WTC11 (cell line): ENCODE measurements around the gene COL6A3. TPM values are rescaled to one million over a fixed set of nuclear protein-coding genes. Genes with fewer than 3 reads are reported as not detected.

Experiments used
- ATAC-seq: fragments of 200-7000 bp; cut with Tn5 transposase; 2 replicates; pipeline ENCODE4 v1.10.0; 2021; ENCODE audit warnings: mild to moderate bottlenecking, moderate library complexity
- CTCF ChIA-PET: fragments of 300-600 bp; sonication (Branson Sonifier 250); formaldehyde crosslinking; loops from one replicate; lab custom pipeline; 2021; ENCODE audit warnings: antibody characterized with exemption; lab: Charles Lee
- POLR2A ChIA-PET: fragments of 350-600 bp; sonication (Branson Sonifier 250); formaldehyde crosslinking; loops from one replicate; lab custom pipeline; 2021; ENCODE audit warnings: antibody characterized with exemption; lab: Charles Lee
- DNase-seq: peaks from one replicate; pipeline ENCODE4 v3.0.0; 2021; ENCODE audit warnings: low spot score
- H3K27ac Mint-ChIP-seq: 2 replicates; pipeline ENCODE4 v1.8.0; 2021; ENCODE audit warnings: mixed read lengths
- H3K27me3 Mint-ChIP-seq: 2 replicates; pipeline ENCODE4 v1.8.0; 2021; ENCODE audit warnings: low read depth, mild to moderate bottlenecking, moderate library complexity, mixed read lengths
- H3K36me3 Mint-ChIP-seq: 2 replicates; pipeline ENCODE4 v1.8.0; 2021; ENCODE audit warnings: mixed read lengths
- H3K4me1 Mint-ChIP-seq: 2 replicates; pipeline ENCODE4 v1.8.0; 2022; ENCODE audit warnings: mixed read lengths
- H3K4me3 Mint-ChIP-seq: 2 replicates; pipeline ENCODE4 v1.8.0; 2021; ENCODE audit warnings: mild to moderate bottlenecking, moderate library complexity, mixed read lengths
- H3K9me3 Mint-ChIP-seq: 2 replicates; pipeline ENCODE4 v1.8.0; 2021; ENCODE audit warnings: mixed read lengths
- AFF4 ChIP-seq: sonication (generic); formaldehyde crosslinking; IDR thresholded peaks from 2 replicates; pipeline ENCODE4 v1.8.1; 2023; ENCODE audit warnings: mild to moderate bottlenecking, missing genetic modification reagents, borderline replicate concordance
- ATF6 ChIP-seq: sonication (generic); formaldehyde crosslinking; IDR thresholded peaks from 2 replicates; pipeline ENCODE4 v1.8.1; 2023; ENCODE audit warnings: mild to moderate bottlenecking, missing genetic modification reagents
- CREB1 ChIP-seq: sonication (generic); formaldehyde crosslinking; IDR thresholded peaks from 2 replicates; pipeline ENCODE4 v1.8.0; 2023; ENCODE audit warnings: mild to moderate bottlenecking, missing genetic modification reagents
- CTCF ChIP-seq: fragments of 200-600 bp; IDR thresholded peaks from 2 replicates; pipeline ENCODE4 v1.8.0; 2022; ENCODE audit warnings: antibody characterized with exemption
- ETV6 ChIP-seq: sonication (generic); formaldehyde crosslinking; IDR thresholded peaks from 2 replicates; pipeline ENCODE4 v1.8.1; 2022; ENCODE audit warnings: mild to moderate bottlenecking, missing genetic modification reagents
- FOXP1 ChIP-seq: sonication (generic); formaldehyde crosslinking; IDR thresholded peaks from 2 replicates; pipeline ENCODE4 v1.8.0; 2022; ENCODE audit warnings: missing genetic modification reagents, mild to moderate bottlenecking, moderate library complexity, borderline replicate concordance
- HMGXB4 ChIP-seq: sonication (generic); formaldehyde crosslinking; IDR thresholded peaks from 2 replicates; pipeline ENCODE4 v1.8.1; 2023; ENCODE audit warnings: mild to moderate bottlenecking, moderate library complexity, missing genetic modification reagents
- IRF2 ChIP-seq: sonication (generic); formaldehyde crosslinking; IDR thresholded peaks from 2 replicates; pipeline ENCODE4 v1.8.0; 2022; ENCODE audit warnings: low read depth, missing genetic modification reagents, borderline replicate concordance
- NFATC4 ChIP-seq: fragments of 250-450 bp; sonication (Bioruptor Pico); IDR thresholded peaks from 2 replicates; pipeline ENCODE4 v1.9.0; 2021; ENCODE audit warnings: mild to moderate bottlenecking
- RELA ChIP-seq: sonication (generic); formaldehyde crosslinking; IDR thresholded peaks from 2 replicates; pipeline ENCODE4 v1.8.1; 2022; ENCODE audit warnings: missing genetic modification reagents, mild to moderate bottlenecking, borderline replicate concordance
- TP53 ChIP-seq: sonication (generic); formaldehyde crosslinking; IDR thresholded peaks from 2 replicates; pipeline ENCODE4 v1.8.1; 2023; ENCODE audit warnings: mild to moderate bottlenecking, missing genetic modification reagents
- USF2 ChIP-seq: sonication (generic); formaldehyde crosslinking; IDR thresholded peaks from 2 replicates; pipeline ENCODE4 v1.8.1; 2023; ENCODE audit warnings: mild to moderate bottlenecking, missing genetic modification reagents, moderate library complexity
- ZBTB43 ChIP-seq: sonication (generic); formaldehyde crosslinking; IDR thresholded peaks from 2 replicates; pipeline ENCODE4 v1.8.1; 2023; ENCODE audit warnings: mild to moderate bottlenecking, missing genetic modification reagents
- ZMAT4 ChIP-seq: fragments of 250-450 bp; sonication (Bioruptor Pico); IDR thresholded peaks from 2 replicates; pipeline ENCODE4 v1.9.0; 2021; ENCODE audit warnings: mild to moderate bottlenecking
- ZNF138 ChIP-seq: sonication (generic); formaldehyde crosslinking; conservative IDR thresholded peaks from 2 replicates; pipeline ENCODE4 v1.8.1; 2022; ENCODE audit warnings: mild to moderate bottlenecking, moderate library complexity, missing genetic modification reagents
- ZNF423 ChIP-seq: fragments of 250-450 bp; sonication (Bioruptor Pico); IDR thresholded peaks from 2 replicates; pipeline ENCODE4 v2.1.2; 2022; ENCODE audit warnings: mild to moderate bottlenecking, moderate library complexity
- total RNA-seq: library from RNA; stranded (reverse); gene quantifications from 3 replicates; pipeline ENCODE4 v1.2.3, GENCODE V29; 2021

COL6A3 gene
- total RNA-seq, 1 experiment from 2014 or later = 2.6 TPM

- CTCF ChIA-PET = no interaction called here
- H3K27ac Mint-ChIP-seq = no peak overlapping the region
- peaks cover 5% of the 10 kb centered on the region for H3K27me3 Mint-ChIP-seq
- TF ChIP-seq USF2 (CRISPR knock-in tag) = no peak
- no peaks in the 10 kb centered on the region for H3K36me3 Mint-ChIP-seq
- DNase-seq (no peak), ATAC-seq (no peak)
- H3K4me3 Mint-ChIP-seq = no peak overlapping the region
- no peaks in the 10 kb centered on the region for H3K9me3 Mint-ChIP-seq
- POLR2A ChIA-PET = no interaction called here
- H3K4me1 Mint-ChIP-seq = peaks cover 16% of the 10 kb centered on the region
Measured at GRCh38 chr2:237348281-237348865, 65.6 kb downstream of the COL6A3 start.

- Mint-ChIP-seq H3K9me3 (no peaks in the 10 kb centered on the region), H3K4me1 (peaks cover 6% of the 10 kb centered on the region), H3K27ac (no peak overlapping the region), H3K4me3 (no peak overlapping the region), H3K36me3 (no peaks in the 10 kb centered on the region), H3K27me3 (no peaks in the 10 kb centered on the region)
- ChIA-PET CTCF (interaction anchor here (0.7 to 1.0 kb wide), 2 partner anchors 13 to 124 kb away, joined by 3 read pairs; no protein-coding TSS in a partner anchor), POLR2A (interaction anchor here (0.7 kb wide), 1 partner anchor 13 kb away, joined by 3 read pairs; no protein-coding TSS in a partner anchor)
- DNase-seq (no peak), ATAC-seq (no peak)
- no peak for TF ChIP-seq IRF2 (CRISPR knock-in tag)
- TF ChIP-seq CREB1 (CRISPR knock-in tag) = no peak
- TF ChIP-seq TP53 (CRISPR knock-in tag) = no peak
- no peak for TF ChIP-seq ZNF423
- no peak for TF ChIP-seq RELA (CRISPR knock-in tag)
- no peak for TF ChIP-seq HMGXB4 (CRISPR knock-in tag)
- TF ChIP-seq AFF4 (CRISPR knock-in tag) = no peak
- TF ChIP-seq ATF6 = no peak
Measured at GRCh38 chr2:237345891-237346640, 67.9 kb downstream of the COL6A3 start.

- H3K4me3 Mint-ChIP-seq = no peak overlapping the region
- H3K4me1 Mint-ChIP-seq = peaks cover 2% of the 10 kb centered on the region; the same call in 1 of the 2 replicates
- no peak for ATAC-seq
- H3K27ac Mint-ChIP-seq = no peak overlapping the region
- POLR2A ChIA-PET = interaction anchor here (0.7 kb wide), 1 partner anchor 14 kb away, joined by 3 read pairs; no protein-coding TSS in a partner anchor
- H3K36me3 Mint-ChIP-seq = no peaks in the 10 kb centered on the region
- CTCF ChIA-PET = interaction anchor here (0.7 kb wide), 1 partner anchor 14 kb away, joined by 3 read pairs; no protein-coding TSS in a partner anchor
- H3K27me3 Mint-ChIP-seq = no peaks in the 10 kb centered on the region
- no peak for DNase-seq
- no peaks in the 10 kb centered on the region for H3K9me3 Mint-ChIP-seq
- TF ChIP-seq ZMAT4 (CRISPR knock-in tag) (no peak), FOXP1 (no peak), ZNF423 (no peak), CTCF (no peak), ZNF138 (no peak), ZBTB43 (CRISPR knock-in tag) (no peak), ETV6 (CRISPR knock-in tag) (no peak), NFATC4 (CRISPR knock-in tag) (no peak)
Measured at GRCh38 chr2:237345411-237345810, 68.6 kb downstream of the COL6A3 start.
